Tibial nerve (tissue), 4 donors: ENCODE data around the gene JARID2. TPM values are rescaled to one million over a fixed set of nuclear protein-coding genes. Genes with fewer than 3 reads are reported as not detected.

ENCODE experiments used
- DNase-seq, 2 donors: peaks; one replicate each; pipeline ENCODE4 v3.0.0-alpha.2; 2019; ENCODE audit warnings: low spot score in 2 of 2
- H3K27ac ChIP-seq, 4 donors: fragments of 200-600 bp; sonication (generic) in 3 of 4; one replicate each; pipeline ENCODE4 v1.5.1; 2017 to 2019; ENCODE audit warnings: mild to moderate bottlenecking in 1 of 4
- H3K27me3 ChIP-seq, 2 donors: fragments of 200-600 bp; sonication (generic) in 1 of 2; one replicate each; pipeline versions ENCODE4 v1.5.1 to v1.6.0; 2017 to 2019
- H3K36me3 ChIP-seq, 3 donors: fragments of 200-600 bp; sonication (generic); one replicate each; pipeline ENCODE4 v1.5.1; 2018 to 2019
- H3K4me1 ChIP-seq, 4 donors: fragments of 200-600 bp; sonication (generic) in 3 of 4; one replicate each; pipeline ENCODE4 v1.5.1; 2017 to 2019
- H3K4me3 ChIP-seq, 4 donors: fragments of 200-600 bp; sonication (generic) in 3 of 4; one replicate each; pipeline ENCODE4 v1.5.1; 2017 to 2019; ENCODE audit warnings: mild to moderate bottlenecking in 1 of 4, moderate library complexity in 1 of 4
- H3K9me3 ChIP-seq, 4 donors: fragments of 200-600 bp; sonication (generic) in 3 of 4; one replicate each; pipeline ENCODE4 v1.5.1; 2017 to 2019
- CTCF ChIP-seq, 5 experiments: fragments of 200-600 bp in 3 of 5; fragments of 450-650 bp in 2 of 5; sonication (generic) in 3 of 5; IDR thresholded peaks; one replicate each; pipeline ENCODE4 v1.5.1; 2016 to 2019; ENCODE audit warnings: antibody characterized with exemption in 5 of 5, mild to moderate bottlenecking in 3 of 5, moderate library complexity in 2 of 5
- EP300 ChIP-seq, 2 donors: sonication (generic); formaldehyde crosslinking; IDR thresholded peaks; one replicate each; pipeline ENCODE4 v1.6.1; 2017; ENCODE audit warnings: antibody characterized with exemption in 2 of 2, mild to moderate bottlenecking in 1 of 2
- POLR2A ChIP-seq, 2 donors: fragments of 450-650 bp; IDR thresholded peaks; one replicate each; pipeline ENCODE4 v1.6.1; 2017; ENCODE audit warnings: antibody characterized with exemption in 2 of 2, mild to moderate bottlenecking in 2 of 2, moderate library complexity in 2 of 2
- WGBS, 2 donors: methylation state at CpG; one replicate each; pipeline ENCODE4 v1.1.5; 2018; 5-methylcytosine and 5-hydroxymethylcytosine counted together
- total RNA-seq, 4 donors: library from RNA; depleted of rRNA; stranded (reverse); fragments of >200 nt; gene quantifications; one replicate each; pipeline ENCODE4 v1.1.0, GENCODE V29; 2016

The JARID2 gene
- total RNA-seq, 4 donors from 2014 or later: 9.0 to 26.1 (median 9.8) TPM

GRCh38 chr6:15405129-15406068 is 159.5 kb downstream of the JARID2 start:
- WGBS, 2 donors: 67 to 69% methylated on average over 11 of the region's 11 CpGs
- DNase-seq: no peak
- H3K4me3 ChIP-seq: no peak overlapping the region
- no peaks in the 10 kb centered on the region for H3K27me3 ChIP-seq
- H3K9me3 ChIP-seq: no peaks in the 10 kb centered on the region
- H3K36me3 ChIP-seq: no peaks in the 10 kb centered on the region
- H3K27ac ChIP-seq: peak overlapping the region in 2 of 4 donors; percentile 15 to 84
- H3K4me1 ChIP-seq: peaks cover 0 to 66% (median 18%) of the 10 kb centered on the region in 4 donors
- no peak for TF ChIP-seq EP300 (IDR thresholded peaks at IDR 0.05)
- no peak for TF ChIP-seq POLR2A (IDR thresholded peaks at IDR 0.05)
- TF ChIP-seq CTCF (IDR thresholded peaks at IDR 0.05): no peak

- TF ChIP-seq EP300 (IDR thresholded peaks at IDR 0.05) (no peak), POLR2A (IDR thresholded peaks at IDR 0.05) (no peak), CTCF (IDR thresholded peaks at IDR 0.05) (no peak)
- H3K4me1 ChIP-seq: peaks cover 0 to 55% (median 8%) of the 10 kb centered on the region in 4 donors
- WGBS, 2 donors: 54 to 77% methylated on average over 1 of the region's 1 CpG
Measured at GRCh38 chr6:15406452-15406851, 160.6 kb downstream of the JARID2 start.

GRCh38 chr6:15408008-15408407 is 162.1 kb downstream of the JARID2 start:
- Histone ChIP-seq H3K36me3 (no peaks in the 10 kb centered on the region), H3K27me3 (no peaks in the 10 kb centered on the region), H3K27ac (no peak overlapping the region), H3K4me1 (peaks cover 0 to 43% (median 9%) of the 10 kb centered on the region in 4 donors), H3K9me3 (no peaks in the 10 kb centered on the region), H3K4me3 (no peak overlapping the region)
- TF ChIP-seq CTCF (IDR thresholded peaks at IDR 0.05) (no peak), POLR2A (IDR thresholded peaks at IDR 0.05) (no peak), EP300 (IDR thresholded peaks at IDR 0.05) (no peak)
- no peak for DNase-seq
- 95 to 98% methylated on average over 6 of the region's 6 CpGs for WGBS, 2 donors

More at GRCh38 chr6:15406452-15406851, 160.6 kb downstream of the JARID2 start:
- H3K27me3 ChIP-seq: no peaks in the 10 kb centered on the region
- H3K4me3 ChIP-seq: no peak overlapping the region
- H3K27ac ChIP-seq: no peak overlapping the region
- DNase-seq: no peak
- H3K36me3 ChIP-seq: no peaks in the 10 kb centered on the region
- no peaks in the 10 kb centered on the region for H3K9me3 ChIP-seq

GRCh38 chr6:15408758-15409157 is 162.9 kb downstream of the JARID2 start:
- no peak for DNase-seq
- 83 to 86% methylated on average over 3 of the region's 3 CpGs for WGBS, 2 donors
- no peak overlapping the region for H3K27ac ChIP-seq

More at GRCh38 chr6:15408758-15409157, 162.9 kb downstream of the JARID2 start:
- Histone ChIP-seq H3K4me1 (peaks cover 0 to 43% (median 10%) of the 10 kb centered on the region in 4 donors), H3K27me3 (no peaks in the 10 kb centered on the region), H3K4me3 (no peak overlapping the region), H3K36me3 (no peaks in the 10 kb centered on the region), H3K9me3 (no peaks in the 10 kb centered on the region)
- TF ChIP-seq POLR2A (IDR thresholded peaks at IDR 0.05) (no peak), EP300 (IDR thresholded peaks at IDR 0.05) (no peak), CTCF (IDR thresholded peaks at IDR 0.05) (no peak)
